HFFc6 (cell line): Measurements from ENCODE around the gene SLC35F1. TPM values are rescaled to one million over a fixed set of nuclear protein-coding genes. Genes with fewer than 3 reads are reported as not detected.
A peak's percentile ranks its signal among the peaks of the same experiment; 100 is the strongest.

Experiments used
- DNase-seq: peaks from one replicate; pipeline ENCODE4 v3.0.0-alpha.2; 2018
- H3K27ac Mint-ChIP-seq: 2 replicates; pipeline ENCODE4 v1.8.0; 2020; ENCODE audit warnings: mild to moderate bottlenecking, mixed read lengths
- H3K27me3 Mint-ChIP-seq: 2 replicates; pipeline ENCODE4 v1.8.0; 2021; ENCODE audit warnings: mild to moderate bottlenecking, moderate library complexity, mixed read lengths; ENCODE audit not compliant: insufficient read depth
- H3K36me3 Mint-ChIP-seq: 2 replicates; pipeline ENCODE4 v1.8.0; 2021; ENCODE audit warnings: low read depth, mixed read lengths
- H3K4me1 Mint-ChIP-seq: 2 replicates; pipeline ENCODE4 v1.8.0; 2020; ENCODE audit warnings: low read depth, mixed read lengths
- H3K4me3 Mint-ChIP-seq: 2 replicates; pipeline ENCODE4 v1.8.0; 2020; ENCODE audit warnings: mild to moderate bottlenecking, moderate library complexity, mixed read lengths
- H3K9me3 Mint-ChIP-seq: 2 replicates; pipeline ENCODE4 v1.8.0; 2020; ENCODE audit warnings: mild to moderate bottlenecking, mixed read lengths
- CTCF ChIP-seq: fragments of 200-600 bp; sonication (generic); IDR thresholded peaks from 2 replicates; pipeline ENCODE4 v1.5.0; 2021; ENCODE audit warnings: antibody characterized with exemption, mild to moderate bottlenecking
- total RNA-seq, 6 experiments: library from RNA; stranded (reverse); fragmentation: NEBNext Ultra II Directional; extraction: Animal tissue kit (Norgen Biotek cat#: 25700); gene quantifications; 2 replicates in 1 of 6; 3 replicates in 5 of 6; pipeline ENCODE4 v1.2.3, GENCODE V29; 2021

SLC35F1 gene
- total RNA-seq, 6 experiments from 2014 or later, result not detected

- Mint-ChIP-seq H3K27ac (no peak overlapping the region), H3K9me3 (no peaks in the 10 kb centered on the region), H3K27me3 (peaks cover 13% of the 10 kb centered on the region; the same call in 1 of the 2 replicates), H3K36me3 (no peaks in the 10 kb centered on the region), H3K4me1 (no peaks in the 10 kb centered on the region), H3K4me3 (no peak overlapping the region)
- TF ChIP-seq CTCF, result no peak
- DNase-seq, result no peak
Observed at GRCh38 chr6:118277631-118278030, 370.6 kb downstream of the SLC35F1 start.

- Mint-ChIP-seq H3K27me3 (peaks cover 10% of the 10 kb centered on the region; the same call in 1 of the 2 replicates), H3K36me3 (no peaks in the 10 kb centered on the region), H3K9me3 (no peaks in the 10 kb centered on the region), H3K4me3 (no peak overlapping the region), H3K4me1 (peaks cover 7% of the 10 kb centered on the region; the same call in 1 of the 2 replicates), H3K27ac (no peak overlapping the region)
- TF ChIP-seq CTCF, result no peak
- DNase-seq, result no peak
Observed at GRCh38 chr6:118280210-118280609, 373.1 kb downstream of the SLC35F1 start.

- peak; percentile 24 for TF ChIP-seq CTCF
- Mint-ChIP-seq H3K27ac (no peak overlapping the region), H3K4me1 (peaks cover 13% of the 10 kb centered on the region; the same call in 1 of the 2 replicates), H3K27me3 (peaks cover 7% of the 10 kb centered on the region; the same call in 1 of the 2 replicates), H3K36me3 (no peaks in the 10 kb centered on the region), H3K4me3 (no peak overlapping the region), H3K9me3 (no peaks in the 10 kb centered on the region)
- DNase-seq, result no peak
Observed at GRCh38 chr6:118281291-118281690, 374.2 kb downstream of the SLC35F1 start.

GRCh38 chr6:118283766-118284165 lies 376.7 kb downstream of the SLC35F1 start:
- Mint-ChIP-seq H3K4me1 (peaks cover 13% of the 10 kb centered on the region; the same call in 1 of the 2 replicates), H3K36me3 (no peaks in the 10 kb centered on the region), H3K9me3 (no peaks in the 10 kb centered on the region), H3K4me3 (no peak overlapping the region), H3K27me3 (no peaks in the 10 kb centered on the region; the same call in none of the 2 replicates), H3K27ac (no peak overlapping the region)
- peak; percentile 86 for TF ChIP-seq CTCF
- DNase-seq, result peak; percentile 43

GRCh38 chr6:118284736-118285360 lies 377.8 kb downstream of the SLC35F1 start:
- no peak for DNase-seq
- H3K27me3 Mint-ChIP-seq, result no peaks in the 10 kb centered on the region; the same call in none of the 2 replicates

More at GRCh38 chr6:118284736-118285360, 377.8 kb downstream of the SLC35F1 start:
- TF ChIP-seq CTCF, result peak; percentile 75
- Mint-ChIP-seq H3K4me1 (peaks cover 13% of the 10 kb centered on the region; the same call in 1 of the 2 replicates), H3K27ac (no peak overlapping the region), H3K36me3 (no peaks in the 10 kb centered on the region), H3K4me3 (no peak overlapping the region), H3K9me3 (no peaks in the 10 kb centered on the region)
